NCI-H1694 (cell line): ENCODE data around the gene ADORA2A.
"Not testable (repeated sequence)": the region's sequence is repeated elsewhere in the genome, so short reads cannot be mapped to it uniquely, and the experiment has no call there.

Experiments used
- DNase-seq: peaks from one replicate; lab custom pipeline; 2025; lab: John Stamatoyannopoulos, UW

Gene ADORA2A

DNA sequence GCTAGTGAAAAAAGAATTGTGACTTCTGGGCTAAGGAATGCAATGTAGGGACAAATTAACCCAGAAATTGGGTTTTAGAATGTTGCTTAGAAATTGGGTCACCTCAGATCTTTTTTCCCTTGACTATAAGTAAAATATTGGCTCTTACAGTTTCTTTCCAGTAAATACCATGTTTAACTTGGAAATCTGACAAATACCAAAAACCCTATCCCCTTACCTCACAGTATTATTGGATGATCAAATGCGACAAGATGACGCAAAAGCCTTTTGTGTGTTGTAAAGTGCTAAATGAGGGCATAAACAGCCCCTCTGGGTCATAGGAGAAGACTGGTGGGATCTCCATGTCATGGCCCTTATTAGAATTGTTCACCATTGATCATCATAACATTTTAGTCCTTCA is 61.6 kb downstream of the ADORA2A start:
- no peak for DNase-seq

DNA sequence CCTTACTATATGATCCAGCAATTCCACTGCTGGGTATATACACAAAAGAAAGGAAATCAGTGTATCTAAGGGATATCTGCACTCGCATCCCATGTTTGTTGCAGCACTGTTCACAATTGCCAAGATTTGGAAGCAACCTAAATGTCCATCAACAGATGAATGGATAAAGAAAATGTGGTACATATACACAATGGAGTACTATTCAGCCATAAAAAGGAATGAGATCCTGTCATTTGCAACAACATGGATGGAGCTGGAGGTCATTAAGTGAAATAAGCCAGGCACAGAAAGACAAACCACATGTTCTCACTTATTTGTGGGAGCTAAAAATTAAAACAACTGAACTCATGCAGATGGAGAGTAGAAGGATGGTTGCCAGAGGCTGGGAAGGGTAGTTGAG is 62.0 kb downstream of the ADORA2A start:
- DNase-seq: not testable (repeated sequence)
